Neural cell (in vitro differentiated cells): Measurements from ENCODE around the gene TUT1. TPM values are rescaled to one million over a fixed set of nuclear protein-coding genes. Genes with fewer than 3 reads are reported as not detected.

Experiments used
- H2AFZ ChIP-seq: fragments of 200-600, 300-800 bp; sonication (generic), shearing (Covaris generic); 2 replicates; pipeline ENCODE4 v1.6.0; 2014; ENCODE audit warnings: low read depth, mild to moderate bottlenecking, antibody characterized with exemption, low read length, moderate library complexity
- H3F3A ChIP-seq: fragments of 200-600 bp; shearing (Covaris generic); 2 replicates; pipeline ENCODE4 v1.6.1; 2016; ENCODE audit warnings: mild to moderate bottlenecking, moderate library complexity, mixed read lengths, antibody characterized with exemption, low read length; ENCODE audit not compliant: insufficient read depth, poor library complexity, severe bottlenecking
- H3K27ac ChIP-seq: fragments of 200-600, 300-800 bp; sonication (generic), shearing (Covaris generic); 2 replicates; pipeline ENCODE4 v1.5.1; 2014; ENCODE audit warnings: mild to moderate bottlenecking, low read length, moderate library complexity
- H3K27me3 ChIP-seq: fragments of 300-800, 200-600 bp; sonication (generic), shearing (Covaris generic); 2 replicates; pipeline ENCODE4 v1.6.0; 2014; ENCODE audit warnings: mild to moderate bottlenecking, low read depth, low read length, moderate library complexity; ENCODE audit not compliant: insufficient read depth
- H3K36me3 ChIP-seq: fragments of 300-800, 200-600 bp; sonication (generic), shearing (Covaris generic); 2 replicates; pipeline ENCODE4 v1.5.1; 2014; ENCODE audit warnings: mild to moderate bottlenecking, antibody characterized with exemption, low read length, moderate library complexity; ENCODE audit not compliant: insufficient read depth
- H3K4me2 ChIP-seq: fragments of 300-800, 200-600 bp; sonication (generic), shearing (Covaris generic); 2 replicates; pipeline ENCODE4 v1.6.0; 2014; ENCODE audit warnings: mild to moderate bottlenecking, low read length
- H3K4me3 ChIP-seq: fragments of 300-800, 200-600 bp; sonication (generic), shearing (Covaris generic); 2 replicates; pipeline ENCODE4 v1.5.1; 2014; ENCODE audit warnings: mild to moderate bottlenecking, low read length, moderate library complexity
- H3K79me2 ChIP-seq: fragments of 200-600 bp; shearing (Covaris generic); replicated peaks from 2 replicates; pipeline ENCODE4 v1.6.0; 2014; ENCODE audit warnings: mild to moderate bottlenecking, low read length, moderate library complexity; ENCODE audit not compliant: insufficient read depth
- H3K9ac ChIP-seq: fragments of 300-800, 200-600 bp; sonication (generic), shearing (Covaris generic); 2 replicates; pipeline ENCODE4 v1.6.1; 2016; ENCODE audit warnings: mild to moderate bottlenecking, low read length, mixed read lengths
- H3K9me2 ChIP-seq: fragments of 200-600 bp; shearing (Covaris generic); 2 replicates; pipeline ENCODE4 v1.6.1; 2016; ENCODE audit warnings: mild to moderate bottlenecking, low read length, mixed read lengths; ENCODE audit not compliant: insufficient read depth
- H3K9me3 ChIP-seq: fragments of 200-600, 300-800 bp; sonication (generic), shearing (Covaris generic); 2 replicates; pipeline ENCODE4 v1.6.1; 2016; ENCODE audit warnings: mild to moderate bottlenecking, mixed run types, low read length, moderate library complexity, mixed read lengths
- H4K20me1 ChIP-seq: fragments of 200-600 bp; shearing (Covaris generic); 2 replicates; pipeline ENCODE4 v1.6.1; 2016; ENCODE audit warnings: mild to moderate bottlenecking, mixed run types; ENCODE audit not compliant: insufficient read depth
- CTCF ChIP-seq: fragments of 450-650 bp; IDR thresholded peaks from 2 replicates; pipeline ENCODE4 v1.5.1; 2014; ENCODE audit warnings: antibody characterized with exemption, mild to moderate bottlenecking, moderate library complexity; ENCODE audit not compliant: poor library complexity, severe bottlenecking
- EP300 ChIP-seq: fragments of 450-650 bp; conservative IDR thresholded peaks from 2 replicates; pipeline ENCODE4 v1.6.1; 2014; ENCODE audit warnings: antibody characterized with exemption, mild to moderate bottlenecking, moderate library complexity; ENCODE audit not compliant: poor library complexity, severe bottlenecking
- EZH2 ChIP-seq: fragments of 200-600, 300-800 bp; shearing (Covaris generic), sonication (generic); IDR thresholded peaks from 2 replicates; pipeline ENCODE4 v1.6.1; 2014; ENCODE audit warnings: antibody characterized with exemption, low read length, borderline replicate concordance, mild to moderate bottlenecking; ENCODE audit not compliant: insufficient read depth, poor library complexity, severe bottlenecking
- MXI1 ChIP-seq: fragments of 450-650 bp; conservative IDR thresholded peaks from 2 replicates; pipeline ENCODE4 v1.6.1; 2014; ENCODE audit warnings: antibody characterized with exemption, mild to moderate bottlenecking; ENCODE audit not compliant: poor library complexity, severe bottlenecking
- POLR2AphosphoS5 ChIP-seq: IDR thresholded peaks from 2 replicates; pipeline ENCODE4 v1.6.1; 2012
- RAD21 ChIP-seq: fragments of 450-650 bp; conservative IDR thresholded peaks from 2 replicates; pipeline ENCODE4 v1.6.1; 2014; ENCODE audit warnings: antibody characterized with exemption, mild to moderate bottlenecking, moderate library complexity
- SMC3 ChIP-seq: fragments of 450-650 bp; conservative IDR thresholded peaks from 2 replicates; pipeline ENCODE4 v1.6.1; 2014; ENCODE audit warnings: antibody characterized with exemption, mild to moderate bottlenecking, moderate library complexity; ENCODE audit not compliant: poor library complexity
- TAF1 ChIP-seq: IDR thresholded peaks from 2 replicates; pipeline ENCODE4 v1.6.1; 2012; ENCODE audit warnings: low read depth
- polyA plus RNA-seq: library from polyadenylated mRNA; depleted of rRNA; stranded (reverse); fragments of >200 nt; gene quantifications from 2 replicates; pipeline ENCODE4 v1.2.3, GENCODE V29; 2014
- TF ChIP-seq, protein P1 (sequence below): IDR thresholded peaks from 2 replicates; pipeline ENCODE4 v1.6.1; 2012; ENCODE audit warnings: borderline replicate concordance

TUT1 gene
- polyA plus RNA-seq, 1 donor from 2014 or later = 17.8 TPM

DNA sequence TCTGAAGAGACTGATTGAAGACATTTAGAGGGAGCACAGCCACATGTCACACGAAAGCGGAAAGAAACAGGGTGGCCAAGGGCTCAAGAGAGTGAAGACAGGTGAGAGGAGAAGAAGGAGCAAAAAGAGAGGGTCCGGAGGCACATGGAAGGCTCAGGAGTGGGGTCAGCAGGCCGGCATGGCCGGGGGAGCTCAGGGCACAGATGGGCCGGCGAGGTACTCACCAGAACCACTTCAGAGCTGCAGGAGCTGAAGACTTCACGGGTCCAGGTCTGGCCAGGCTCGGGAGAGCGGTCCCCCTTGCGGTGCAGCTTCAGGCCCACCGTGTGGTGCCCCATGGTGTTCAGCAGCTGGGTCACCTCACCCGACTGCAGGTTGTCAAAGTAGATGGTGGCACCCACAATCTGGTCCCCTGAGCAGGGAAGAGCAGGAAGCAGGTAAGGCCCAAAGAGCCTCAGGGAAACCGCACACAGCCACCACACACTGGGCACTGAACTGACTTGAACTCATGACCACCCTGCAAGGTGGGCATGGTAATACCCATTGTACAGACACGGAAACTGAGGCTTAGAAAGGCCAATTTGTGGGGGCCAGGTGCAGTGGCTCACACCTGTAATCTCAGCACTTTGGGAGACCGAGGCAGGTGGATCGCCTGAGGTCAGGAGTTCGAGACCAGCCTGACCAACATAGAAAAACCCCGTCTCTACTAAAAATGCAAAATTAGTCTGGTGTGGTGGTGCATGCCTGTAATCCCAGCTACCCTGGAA is 56.4 kb downstream of the TUT1 start:
- Histone ChIP-seq H3K79me2 (no peaks in the 10 kb centered on the region), H4K20me1 (no peaks in the 10 kb centered on the region), H3K27me3 (no peaks in the 10 kb centered on the region), H3K9me2 (no peaks in the 10 kb centered on the region), H3K9me3 (no peaks in the 10 kb centered on the region), H3F3A (no peaks in the 10 kb centered on the region), H3K27ac (no peak overlapping the region), H2AFZ (no peak overlapping the region), H3K9ac (no peak overlapping the region), H3K36me3 (no peaks in the 10 kb centered on the region), H3K4me2 (no peak overlapping the region), H3K4me3 (no peak overlapping the region)
- TF ChIP-seq SMC3 (no peak), EZH2 (no peak), TAF1 (no peak), POLR2AphosphoS5 (no peak), CTCF (no peak), EP300 (no peak), MXI1 (no peak), RAD21 (no peak)
- TF ChIP-seq, protein P1, sequence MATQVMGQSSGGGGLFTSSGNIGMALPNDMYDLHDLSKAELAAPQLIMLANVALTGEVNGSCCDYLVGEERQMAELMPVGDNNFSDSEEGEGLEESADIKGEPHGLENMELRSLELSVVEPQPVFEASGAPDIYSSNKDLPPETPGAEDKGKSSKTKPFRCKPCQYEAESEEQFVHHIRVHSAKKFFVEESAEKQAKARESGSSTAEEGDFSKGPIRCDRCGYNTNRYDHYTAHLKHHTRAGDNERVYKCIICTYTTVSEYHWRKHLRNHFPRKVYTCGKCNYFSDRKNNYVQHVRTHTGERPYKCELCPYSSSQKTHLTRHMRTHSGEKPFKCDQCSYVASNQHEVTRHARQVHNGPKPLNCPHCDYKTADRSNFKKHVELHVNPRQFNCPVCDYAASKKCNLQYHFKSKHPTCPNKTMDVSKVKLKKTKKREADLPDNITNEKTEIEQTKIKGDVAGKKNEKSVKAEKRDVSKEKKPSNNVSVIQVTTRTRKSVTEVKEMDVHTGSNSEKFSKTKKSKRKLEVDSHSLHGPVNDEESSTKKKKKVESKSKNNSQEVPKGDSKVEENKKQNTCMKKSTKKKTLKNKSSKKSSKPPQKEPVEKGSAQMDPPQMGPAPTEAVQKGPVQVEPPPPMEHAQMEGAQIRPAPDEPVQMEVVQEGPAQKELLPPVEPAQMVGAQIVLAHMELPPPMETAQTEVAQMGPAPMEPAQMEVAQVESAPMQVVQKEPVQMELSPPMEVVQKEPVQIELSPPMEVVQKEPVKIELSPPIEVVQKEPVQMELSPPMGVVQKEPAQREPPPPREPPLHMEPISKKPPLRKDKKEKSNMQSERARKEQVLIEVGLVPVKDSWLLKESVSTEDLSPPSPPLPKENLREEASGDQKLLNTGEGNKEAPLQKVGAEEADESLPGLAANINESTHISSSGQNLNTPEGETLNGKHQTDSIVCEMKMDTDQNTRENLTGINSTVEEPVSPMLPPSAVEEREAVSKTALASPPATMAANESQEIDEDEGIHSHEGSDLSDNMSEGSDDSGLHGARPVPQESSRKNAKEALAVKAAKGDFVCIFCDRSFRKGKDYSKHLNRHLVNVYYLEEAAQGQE = no peak

DNA sequence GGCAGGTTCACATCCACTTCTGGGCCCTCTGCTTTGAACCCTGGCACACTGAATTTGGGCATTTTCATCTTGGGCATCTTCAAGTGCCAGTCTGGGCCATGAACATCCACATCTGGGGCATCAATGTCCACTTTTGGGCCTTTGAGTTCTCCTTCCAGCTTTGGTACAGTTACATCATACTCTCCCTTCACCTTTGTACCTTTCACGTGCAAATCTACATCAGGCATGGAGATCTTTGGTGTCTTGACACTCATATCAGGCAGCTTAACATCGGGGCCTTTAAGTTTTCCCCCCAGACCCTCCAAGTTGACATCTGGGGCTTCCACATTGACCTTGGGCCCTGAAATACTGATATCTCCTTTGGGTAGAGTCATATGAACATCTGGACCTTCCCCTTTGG is 59.2 kb downstream of the TUT1 start:
- Histone ChIP-seq H3K27me3 (no peaks in the 10 kb centered on the region), H3K79me2 (no peaks in the 10 kb centered on the region), H2AFZ (no peak overlapping the region), H3K27ac (no peak overlapping the region), H3K4me3 (no peak overlapping the region), H4K20me1 (no peaks in the 10 kb centered on the region), H3K4me2 (no peak overlapping the region), H3K9ac (no peak overlapping the region), H3K9me3 (no peaks in the 10 kb centered on the region), H3K36me3 (no peaks in the 10 kb centered on the region), H3F3A (no peaks in the 10 kb centered on the region), H3K9me2 (no peaks in the 10 kb centered on the region)
- no peak for TF ChIP-seq CTCF
- TF ChIP-seq EZH2 = no peak
- TF ChIP-seq, protein P1 = no peak
- no peak for TF ChIP-seq RAD21
- no peak for TF ChIP-seq MXI1
- no peak for TF ChIP-seq TAF1
- no peak for TF ChIP-seq EP300
- TF ChIP-seq POLR2AphosphoS5 = no peak
